Neural cell (in vitro differentiated cells): ENCODE measurements around the gene NUP42.

Experiments used
- CTCF ChIP-seq: fragments of 450-650 bp; IDR thresholded peaks from 2 replicates; pipeline ENCODE4 v1.5.1; 2014; ENCODE audit warnings: antibody characterized with exemption, mild to moderate bottlenecking, moderate library complexity; ENCODE audit not compliant: poor library complexity, severe bottlenecking
- EP300 ChIP-seq: fragments of 450-650 bp; conservative IDR thresholded peaks from 2 replicates; pipeline ENCODE4 v1.6.1; 2014; ENCODE audit warnings: antibody characterized with exemption, mild to moderate bottlenecking, moderate library complexity; ENCODE audit not compliant: poor library complexity, severe bottlenecking
- EZH2 ChIP-seq: fragments of 200-600, 300-800 bp; shearing (Covaris generic), sonication (generic); IDR thresholded peaks from 2 replicates; pipeline ENCODE4 v1.6.1; 2014; ENCODE audit warnings: antibody characterized with exemption, low read length, borderline replicate concordance, mild to moderate bottlenecking; ENCODE audit not compliant: insufficient read depth, poor library complexity, severe bottlenecking
- MXI1 ChIP-seq: fragments of 450-650 bp; conservative IDR thresholded peaks from 2 replicates; pipeline ENCODE4 v1.6.1; 2014; ENCODE audit warnings: antibody characterized with exemption, mild to moderate bottlenecking; ENCODE audit not compliant: poor library complexity, severe bottlenecking
- POLR2AphosphoS5 ChIP-seq: IDR thresholded peaks from 2 replicates; pipeline ENCODE4 v1.6.1; 2012
- RAD21 ChIP-seq: fragments of 450-650 bp; conservative IDR thresholded peaks from 2 replicates; pipeline ENCODE4 v1.6.1; 2014; ENCODE audit warnings: antibody characterized with exemption, mild to moderate bottlenecking, moderate library complexity
- REST ChIP-seq: IDR thresholded peaks from 2 replicates; pipeline ENCODE4 v1.6.1; 2012; ENCODE audit warnings: borderline replicate concordance
- SMC3 ChIP-seq: fragments of 450-650 bp; conservative IDR thresholded peaks from 2 replicates; pipeline ENCODE4 v1.6.1; 2014; ENCODE audit warnings: antibody characterized with exemption, mild to moderate bottlenecking, moderate library complexity; ENCODE audit not compliant: poor library complexity
- TAF1 ChIP-seq: IDR thresholded peaks from 2 replicates; pipeline ENCODE4 v1.6.1; 2012; ENCODE audit warnings: low read depth

- TF ChIP-seq EP300 (no peak), MXI1 (no peak), POLR2AphosphoS5 (no peak), EZH2 (no peak), CTCF (no peak), TAF1 (no peak), RAD21 (no peak), REST (no peak), SMC3 (no peak)
Observed at GRCh38 chr7:23183279-23184012, 1.6 kb downstream of the NUP42 start.
